ENCODE data around the gene LIPJ.

Gene LIPJ

DNA sequence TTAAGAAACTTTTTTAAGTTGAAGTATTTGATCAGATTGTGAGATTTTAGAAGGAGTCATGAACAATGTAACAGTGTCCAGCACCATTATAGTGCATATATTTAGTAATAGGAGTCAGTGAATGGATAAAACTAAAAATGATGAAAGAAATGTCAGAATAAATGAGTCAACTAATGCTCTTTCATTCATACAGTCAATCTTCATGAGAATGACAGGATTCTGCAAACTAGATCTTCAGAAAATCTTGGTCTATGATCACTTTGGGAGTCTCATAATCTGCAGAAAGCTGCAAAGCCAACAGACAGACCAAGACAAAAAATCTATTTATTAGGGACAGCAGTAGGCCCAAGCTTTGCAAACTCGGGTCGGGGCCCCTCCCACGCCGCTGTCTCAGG lies 4.2 kb upstream of the LIPJ start:
- peaks cover 2% of the 10 kb centered on the region for H3K27me3 Mint-ChIP-seq
- H3K9me3 Mint-ChIP-seq: peaks cover 13% of the 10 kb centered on the region
- H3K4me1 Mint-ChIP-seq: peaks cover 13% of the 10 kb centered on the region
- H3K4me3 Mint-ChIP-seq: peak overlapping the region; percentile 87
- H3K36me3 Mint-ChIP-seq: peaks cover 4% of the 10 kb centered on the region
- peak overlapping the region; percentile 25 for H3K27ac Mint-ChIP-seq

DNA sequence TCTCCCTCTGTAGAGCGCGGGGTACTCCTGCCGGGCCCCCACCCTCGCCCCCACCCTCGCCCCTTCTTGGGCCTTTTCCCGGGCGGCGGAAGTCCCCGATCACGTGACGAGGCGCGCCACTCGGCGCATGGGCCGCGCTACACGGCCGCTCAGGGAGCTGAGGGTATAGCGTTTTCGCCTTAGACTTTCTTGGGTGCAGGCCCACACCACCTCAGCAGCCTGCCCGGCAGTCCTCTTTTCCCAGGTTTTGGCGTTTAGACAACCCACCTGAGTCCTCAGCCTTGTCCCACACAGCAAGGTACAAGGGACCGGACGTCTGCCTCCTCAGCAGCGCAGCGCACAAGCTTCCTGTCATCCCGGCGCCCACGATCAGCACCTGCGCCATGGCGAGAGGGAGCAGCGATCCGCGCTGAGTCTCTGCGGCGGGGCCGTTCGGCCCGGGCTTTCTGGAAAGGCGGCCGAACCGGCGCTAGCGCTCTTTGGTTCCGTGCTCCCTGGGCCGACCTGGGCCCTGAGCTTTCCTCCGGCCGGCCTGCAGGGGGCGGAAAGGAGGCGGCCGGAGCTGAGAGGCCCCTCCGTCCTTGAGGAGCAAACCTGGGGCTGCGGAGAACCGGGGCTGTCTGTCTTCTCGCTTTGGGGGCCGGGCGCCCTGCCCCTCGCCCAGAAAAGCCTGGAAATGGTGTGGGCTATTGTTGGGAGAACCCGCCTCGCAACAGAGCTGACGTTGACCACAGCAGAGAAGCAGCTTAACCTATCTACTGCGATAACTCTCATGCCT lies 3.6 kb upstream of the LIPJ start, which contains the start of gene RNLS:
TSS of gene RNLS (minus strand) at position 513 of the 778 bp plus-strand sequence.
- peaks cover 13% of the 10 kb centered on the region for H3K9me3 Mint-ChIP-seq
- peak within 1 kb of the TSS; percentile 87 for H3K4me3 Mint-ChIP-seq
- H3K27ac Mint-ChIP-seq: peak within 1 kb of the TSS; percentile 91
- H3K4me1 Mint-ChIP-seq: peaks cover 13% of the 10 kb centered on the region
- peaks cover 4% of the 10 kb centered on the region for H3K36me3 Mint-ChIP-seq
- peaks cover 2% of the 10 kb centered on the region for H3K27me3 Mint-ChIP-seq

DNA sequence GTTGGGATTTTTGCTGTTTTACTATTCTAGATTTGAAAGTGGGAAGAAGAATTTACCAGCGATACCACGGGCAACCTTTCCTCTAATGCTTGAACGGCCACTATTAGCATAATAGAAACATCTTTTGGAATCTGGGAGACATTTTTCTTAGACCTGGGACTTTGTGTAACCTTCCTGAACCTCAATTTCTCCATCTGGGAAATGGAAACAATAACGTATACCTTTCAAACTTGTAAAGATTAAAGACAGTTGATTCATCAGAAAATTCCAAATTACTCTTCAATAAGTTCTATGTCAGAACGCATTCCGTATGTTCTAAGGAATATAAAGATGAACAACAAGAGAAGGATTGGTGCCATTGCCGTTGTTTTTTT lies 3.0 kb upstream of the LIPJ start:
- peaks cover 2% of the 10 kb centered on the region for H3K27me3 Mint-ChIP-seq
- peak overlapping the region; percentile 87 for H3K4me3 Mint-ChIP-seq
- peaks cover 4% of the 10 kb centered on the region for H3K36me3 Mint-ChIP-seq
- peaks cover 13% of the 10 kb centered on the region for H3K4me1 Mint-ChIP-seq
- peak overlapping the region; percentile 91 for H3K27ac Mint-ChIP-seq
- peaks cover 13% of the 10 kb centered on the region for H3K9me3 Mint-ChIP-seq

DNA sequence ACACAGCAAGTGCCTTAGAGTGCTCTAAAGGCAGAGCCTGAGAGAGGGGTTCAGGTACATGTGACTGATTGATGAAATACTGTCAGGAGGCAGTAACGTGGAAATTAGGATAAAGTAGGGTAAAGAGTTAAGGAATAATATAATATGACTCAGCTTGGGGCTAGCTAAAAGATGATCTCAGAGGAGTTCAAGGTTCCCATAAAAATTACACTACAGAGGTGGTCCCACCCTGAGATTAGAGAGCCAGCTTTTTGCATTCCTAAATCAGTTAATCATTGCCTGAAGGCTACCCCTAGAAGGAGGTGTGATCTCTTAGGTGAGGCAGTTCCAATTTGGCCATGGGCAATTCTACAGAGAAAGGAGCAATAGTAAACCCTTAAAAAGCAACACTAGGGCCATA lies 5.8 kb downstream of the LIPJ start:
- Mint-ChIP-seq H3K4me3 (no peak overlapping the region), H3K27me3 (no peaks in the 10 kb centered on the region), H3K4me1 (no peaks in the 10 kb centered on the region), H3K27ac (no peak overlapping the region), H3K36me3 (no peaks in the 10 kb centered on the region), H3K9me3 (no peaks in the 10 kb centered on the region)

DNA sequence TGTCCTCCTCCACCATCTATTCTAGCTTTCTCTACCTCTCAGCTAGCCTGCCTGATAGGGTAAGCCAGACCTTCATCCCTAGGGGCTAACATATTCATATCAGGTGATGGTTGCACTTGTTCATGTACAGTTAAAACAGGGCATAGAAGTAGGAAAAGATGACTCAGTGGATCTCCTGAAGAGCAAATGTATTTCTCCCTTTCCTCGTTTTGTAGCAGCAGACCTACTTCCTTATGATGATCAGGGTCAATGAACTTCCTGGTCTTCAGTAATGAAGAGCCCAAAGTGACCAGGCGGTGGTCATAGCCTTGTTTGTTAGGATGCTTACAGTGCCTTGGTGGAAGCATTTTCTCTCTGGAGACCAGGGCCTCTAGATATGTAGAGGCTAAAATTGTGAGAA lies 6.3 kb downstream of the LIPJ start:
- H3K27me3 Mint-ChIP-seq: peaks cover 1% of the 10 kb centered on the region
- no peaks in the 10 kb centered on the region for H3K9me3 Mint-ChIP-seq
- peaks cover 2% of the 10 kb centered on the region for H3K4me1 Mint-ChIP-seq
- H3K27ac Mint-ChIP-seq: no peak overlapping the region
- H3K4me3 Mint-ChIP-seq: no peak overlapping the region
- H3K36me3 Mint-ChIP-seq: no peaks in the 10 kb centered on the region

DNA sequence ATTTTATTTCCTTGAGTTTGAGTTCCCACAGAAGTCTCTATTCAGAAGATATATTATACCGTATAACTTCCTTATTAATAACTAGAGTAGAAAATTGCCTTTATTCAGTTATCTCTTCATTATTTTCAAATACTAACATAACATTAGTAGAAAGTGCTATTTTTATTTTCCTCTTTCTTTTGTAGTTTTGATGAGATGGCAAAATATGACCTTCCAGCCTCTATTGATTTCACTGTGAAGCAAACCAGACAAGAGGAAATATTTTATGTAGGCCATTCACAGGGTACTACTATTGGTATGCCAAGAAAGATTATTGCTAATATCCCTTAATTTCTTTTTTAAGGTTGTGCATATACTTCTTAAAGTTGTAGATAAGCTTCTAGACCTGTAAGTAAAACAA lies 7.9 kb downstream of the LIPJ start:
- Mint-ChIP-seq H3K36me3 (no peaks in the 10 kb centered on the region), H3K4me1 (peaks cover 6% of the 10 kb centered on the region), H3K27ac (no peak overlapping the region), H3K4me3 (no peak overlapping the region), H3K9me3 (no peaks in the 10 kb centered on the region), H3K27me3 (peaks cover 3% of the 10 kb centered on the region)

DNA sequence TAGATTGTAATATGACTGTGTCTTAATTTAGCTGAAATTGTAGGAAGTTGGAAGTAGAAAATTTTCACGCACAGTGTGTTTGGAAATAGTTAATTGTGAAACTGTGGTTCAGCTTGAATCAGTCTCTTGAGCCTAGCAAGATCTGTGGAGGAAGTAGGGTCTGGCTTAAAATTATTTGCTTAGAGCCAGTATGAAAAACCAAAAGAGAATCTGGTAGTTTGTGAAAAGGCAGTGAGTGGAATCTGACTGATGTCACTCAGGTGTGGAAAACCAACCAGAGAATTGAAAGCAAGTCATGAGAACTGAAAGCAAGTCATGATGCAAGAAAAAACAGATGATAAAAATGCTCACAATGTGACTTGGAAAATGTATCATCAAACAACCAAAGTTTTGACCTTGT lies 11.5 kb downstream of the LIPJ start:
- Mint-ChIP-seq H3K36me3 (peaks cover 3% of the 10 kb centered on the region), H3K4me3 (no peak overlapping the region), H3K9me3 (peaks cover 6% of the 10 kb centered on the region), H3K27me3 (peaks cover 3% of the 10 kb centered on the region), H3K27ac (no peak overlapping the region), H3K4me1 (peaks cover 6% of the 10 kb centered on the region)

DNA sequence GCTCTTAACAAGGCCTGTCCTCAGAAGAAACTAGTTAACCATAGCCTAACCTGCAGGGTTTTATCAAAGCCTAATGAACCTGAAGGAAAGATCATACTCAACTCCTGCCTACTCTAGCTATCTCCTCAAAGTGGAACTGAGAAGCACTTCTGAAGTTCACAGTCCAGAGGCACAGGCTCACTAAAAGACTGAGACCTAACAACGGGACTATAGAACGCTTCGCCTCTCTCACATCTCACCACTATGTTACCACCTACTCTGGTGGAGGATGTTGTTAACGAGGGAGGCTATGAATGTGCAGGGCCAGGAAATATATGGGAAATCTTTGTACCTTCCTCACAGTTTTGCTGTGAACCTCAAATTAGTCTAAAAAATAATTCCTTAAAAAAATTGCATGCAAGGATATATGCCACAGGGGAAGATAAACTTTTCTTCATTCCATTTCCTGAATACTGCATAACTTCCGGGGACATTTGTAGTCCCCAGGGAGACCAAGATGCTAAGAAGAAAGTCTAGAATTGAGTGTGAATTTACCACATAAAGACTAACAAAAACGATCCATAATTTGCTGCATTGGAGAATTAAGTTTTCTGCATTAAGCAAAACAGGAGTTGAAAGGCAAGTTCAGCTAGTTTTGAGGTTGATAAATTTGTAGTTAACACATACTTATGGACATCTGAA lies 21.6 kb downstream of the LIPJ start:
- Mint-ChIP-seq H3K9me3 (no peaks in the 10 kb centered on the region), H3K4me1 (no peaks in the 10 kb centered on the region), H3K27me3 (peaks cover 4% of the 10 kb centered on the region)

DNA sequence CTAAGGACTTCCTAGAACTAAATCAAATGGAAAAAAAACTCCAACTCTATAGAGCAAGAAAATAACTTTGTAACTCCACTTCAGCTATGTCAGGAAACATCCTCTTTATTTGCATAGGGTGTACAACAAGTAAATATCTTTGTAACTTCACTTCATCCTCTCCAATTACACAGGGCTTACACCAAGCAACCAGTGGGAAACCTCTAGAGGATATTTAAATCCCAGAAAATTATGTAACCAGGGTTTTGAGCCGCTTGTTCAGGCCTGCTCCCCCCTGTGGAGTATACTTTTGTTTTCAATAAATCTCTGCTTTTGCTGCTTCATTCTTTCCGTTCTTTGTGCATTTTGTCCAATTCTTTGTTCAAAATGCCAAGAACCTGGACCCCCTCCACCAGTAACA lies 22.2 kb downstream of the LIPJ start:
- H3K27ac Mint-ChIP-seq: no peak overlapping the region
- no peaks in the 10 kb centered on the region for H3K9me3 Mint-ChIP-seq
- no peak overlapping the region for H3K4me3 Mint-ChIP-seq
- H3K36me3 Mint-ChIP-seq: no peaks in the 10 kb centered on the region
- no peaks in the 10 kb centered on the region for H3K4me1 Mint-ChIP-seq
- peaks cover 4% of the 10 kb centered on the region for H3K27me3 Mint-ChIP-seq

More for the DNA sequence above, 21.6 kb downstream of the LIPJ start:
- Mint-ChIP-seq H3K36me3 (no peaks in the 10 kb centered on the region), H3K4me3 (no peak overlapping the region), H3K27ac (no peak overlapping the region)

DNA sequence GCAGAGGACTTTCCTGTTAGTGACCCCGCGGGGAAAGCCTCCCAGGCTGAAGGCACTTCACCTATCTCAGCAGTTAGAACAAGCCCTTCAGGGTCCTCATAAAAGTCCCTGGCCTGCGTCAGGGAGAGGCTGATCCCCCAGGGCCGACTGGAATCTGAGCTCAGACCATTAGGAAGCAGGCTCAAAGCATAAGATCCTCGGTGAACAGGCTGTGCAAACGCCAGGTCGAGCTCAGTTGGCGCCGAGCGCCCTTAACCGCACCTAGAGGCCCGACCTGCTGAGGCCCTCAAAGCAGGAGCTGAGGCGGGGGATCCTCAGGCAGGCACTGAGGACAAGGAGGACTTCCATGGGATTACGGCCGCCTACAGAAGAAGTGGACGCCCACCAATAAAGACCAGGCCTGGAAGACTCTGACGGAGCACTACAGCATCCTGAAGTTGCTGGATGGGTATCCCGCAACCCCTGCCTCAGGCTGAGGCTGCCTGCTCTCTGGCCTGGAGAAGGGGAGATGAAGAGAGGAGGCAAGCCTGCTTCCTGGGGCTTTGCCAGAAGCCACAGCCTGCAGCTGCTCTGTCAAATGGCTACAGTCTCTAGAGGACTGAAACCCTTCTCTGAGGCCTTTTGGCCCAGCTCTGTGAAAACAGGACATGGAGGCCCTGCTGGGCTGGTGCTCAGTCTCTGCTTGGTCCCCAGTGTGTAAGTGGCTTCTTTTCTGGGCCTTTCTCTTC lies 29.9 kb downstream of the LIPJ start:
- Mint-ChIP-seq H3K9me3 (no peaks in the 10 kb centered on the region), H3K27me3 (no peaks in the 10 kb centered on the region), H3K4me3 (no peak overlapping the region), H3K27ac (no peak overlapping the region), H3K36me3 (no peaks in the 10 kb centered on the region), H3K4me1 (no peaks in the 10 kb centered on the region)

DNA sequence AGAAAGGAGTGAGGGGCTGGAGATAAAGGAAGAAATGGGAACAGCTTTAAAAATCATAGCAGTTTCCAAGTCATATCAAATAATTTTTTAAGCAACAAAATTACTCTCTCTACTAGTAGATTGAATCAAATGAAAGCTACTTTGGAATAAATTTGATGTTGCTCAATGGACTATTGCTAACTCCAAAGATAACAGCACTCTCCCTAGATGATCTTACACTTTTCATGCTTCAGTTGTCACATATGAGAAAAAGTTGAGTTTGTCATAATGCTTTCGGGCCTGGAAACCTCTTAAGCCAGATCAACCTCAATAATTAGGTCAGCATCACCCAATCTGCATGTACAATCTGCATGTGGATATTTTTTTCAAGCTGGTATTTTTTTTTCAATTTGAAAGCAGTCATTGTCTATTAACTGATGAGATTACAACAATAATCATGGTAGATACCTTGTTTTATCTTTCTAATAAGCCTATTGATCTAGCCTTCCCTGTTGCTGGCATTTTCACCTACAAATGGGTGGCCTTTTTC lies 31.3 kb downstream of the LIPJ start:
- Mint-ChIP-seq H3K27me3 (no peaks in the 10 kb centered on the region), H3K4me1 (no peaks in the 10 kb centered on the region), H3K9me3 (no peaks in the 10 kb centered on the region), H3K27ac (no peak overlapping the region), H3K36me3 (no peaks in the 10 kb centered on the region), H3K4me3 (no peak overlapping the region)

DNA sequence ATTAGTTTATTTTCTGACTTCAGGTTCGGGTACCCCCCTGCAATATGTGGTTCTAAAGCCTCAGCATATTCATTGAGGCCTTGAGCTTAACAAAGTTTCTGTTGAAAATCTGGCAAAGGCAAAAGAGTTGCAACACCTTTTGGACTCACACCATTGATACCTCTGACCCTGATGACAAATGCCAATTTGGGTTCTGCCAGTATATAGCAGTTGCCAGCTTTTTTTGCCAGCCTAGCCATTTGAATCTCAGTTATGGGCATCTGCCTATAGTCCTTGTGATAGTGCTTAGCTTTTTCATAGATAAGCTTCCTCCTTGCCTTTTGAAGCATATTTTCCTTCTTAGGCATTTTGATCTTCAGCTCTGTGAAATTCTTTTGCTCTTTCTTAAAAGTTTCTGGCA lies 31.9 kb downstream of the LIPJ start:
- Mint-ChIP-seq H3K4me3 (no peak overlapping the region), H3K27ac (no peak overlapping the region), H3K36me3 (no peaks in the 10 kb centered on the region), H3K4me1 (no peaks in the 10 kb centered on the region), H3K9me3 (no peaks in the 10 kb centered on the region), H3K27me3 (no peaks in the 10 kb centered on the region)

DNA sequence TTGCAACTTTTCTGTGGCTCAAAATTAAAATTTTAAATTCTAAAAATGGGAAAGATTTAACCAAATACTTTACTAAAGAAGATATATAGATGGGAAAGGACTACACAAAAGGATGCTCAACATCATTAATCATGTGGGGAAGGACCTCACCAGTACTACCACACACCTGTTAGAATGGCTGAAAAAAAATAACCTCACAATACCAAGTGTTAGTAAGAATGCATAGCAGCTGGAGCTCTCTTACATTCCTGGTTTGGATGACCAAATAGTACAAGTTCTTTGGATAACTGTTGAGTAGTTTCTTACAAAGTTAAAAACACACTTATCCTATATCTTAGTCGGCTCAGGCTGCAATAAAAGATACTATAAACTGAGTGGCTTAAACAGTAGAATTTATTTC lies 33.9 kb downstream of the LIPJ start:
- Mint-ChIP-seq H3K27ac (no peak overlapping the region), H3K4me3 (no peak overlapping the region), H3K36me3 (no peaks in the 10 kb centered on the region), H3K4me1 (no peaks in the 10 kb centered on the region), H3K27me3 (no peaks in the 10 kb centered on the region), H3K9me3 (no peaks in the 10 kb centered on the region)

DNA sequence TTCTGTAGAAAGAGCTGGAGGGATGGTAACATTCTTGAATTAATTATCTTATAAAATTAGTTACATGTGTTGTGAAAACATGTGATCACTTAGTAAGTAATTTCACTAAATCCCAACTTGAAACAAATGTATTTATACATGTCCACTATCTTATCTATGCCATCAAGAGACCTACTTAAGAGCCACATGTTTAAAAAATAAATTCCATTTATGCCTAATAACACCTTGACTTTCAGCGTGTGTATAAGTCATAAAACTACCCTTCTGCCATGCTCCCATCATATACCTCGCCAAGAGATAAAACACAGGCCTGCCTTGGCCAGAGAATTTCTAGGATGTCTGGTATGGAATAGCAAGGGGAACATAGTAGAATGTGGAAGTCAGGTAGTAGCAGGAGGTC lies 37.3 kb downstream of the LIPJ start:
- H3K27ac Mint-ChIP-seq: no peak overlapping the region
- no peaks in the 10 kb centered on the region for H3K36me3 Mint-ChIP-seq
- no peaks in the 10 kb centered on the region for H3K4me1 Mint-ChIP-seq
- H3K4me3 Mint-ChIP-seq: no peak overlapping the region
- no peaks in the 10 kb centered on the region for H3K9me3 Mint-ChIP-seq
- H3K27me3 Mint-ChIP-seq: no peaks in the 10 kb centered on the region

DNA sequence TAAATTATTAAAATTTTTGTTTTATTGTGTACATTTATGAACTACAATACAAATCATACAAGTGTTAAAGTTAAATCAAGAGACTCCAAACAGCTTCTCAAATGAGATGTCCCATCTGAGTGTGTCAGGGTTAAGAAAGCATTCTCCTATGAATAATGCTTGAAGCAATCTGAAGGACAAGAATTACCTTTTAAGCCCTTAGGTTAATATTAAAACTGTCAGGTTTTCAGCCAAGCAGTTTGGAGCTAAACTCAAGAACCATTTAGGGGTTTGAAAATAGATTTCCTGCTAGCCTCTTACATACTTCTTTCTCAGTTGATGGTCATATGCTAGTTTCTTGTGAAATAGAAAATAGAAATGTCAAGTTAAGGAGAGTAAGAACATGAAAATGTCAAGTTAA lies 38.3 kb downstream of the LIPJ start:
- H3K27ac Mint-ChIP-seq: no peak overlapping the region
- no peak overlapping the region for H3K4me3 Mint-ChIP-seq
- no peaks in the 10 kb centered on the region for H3K4me1 Mint-ChIP-seq
- H3K9me3 Mint-ChIP-seq: no peaks in the 10 kb centered on the region
- no peaks in the 10 kb centered on the region for H3K27me3 Mint-ChIP-seq
- no peaks in the 10 kb centered on the region for H3K36me3 Mint-ChIP-seq

DNA sequence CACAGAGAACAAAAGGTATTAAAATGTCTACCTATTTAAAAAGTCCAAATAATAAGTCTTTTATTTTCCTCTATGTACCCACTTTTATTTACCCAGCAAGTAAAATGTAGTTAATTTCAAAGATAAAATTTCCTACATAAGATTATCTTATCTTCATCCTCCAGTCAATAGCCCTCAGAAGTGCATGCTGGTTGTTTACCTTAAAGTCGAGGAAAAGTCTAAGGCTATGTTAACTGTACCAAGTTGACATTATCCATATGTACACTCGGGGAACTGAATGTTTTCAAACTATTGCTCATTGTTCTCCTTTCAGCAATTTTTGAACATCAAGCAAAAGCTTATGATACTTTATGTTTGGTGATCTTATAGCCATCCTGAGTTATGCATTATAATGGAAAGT lies 53.6 kb downstream of the LIPJ start:
- Mint-ChIP-seq H3K36me3 (no peaks in the 10 kb centered on the region), H3K27ac (no peak overlapping the region), H3K4me1 (no peaks in the 10 kb centered on the region), H3K9me3 (peaks cover 4% of the 10 kb centered on the region), H3K4me3 (no peak overlapping the region), H3K27me3 (peaks cover 10% of the 10 kb centered on the region)
